HG03469 (cell line): ENCODE data around the gene CDH18.
"Not testable (repeated sequence)": the region's sequence is repeated elsewhere in the genome, so short reads cannot be mapped to it uniquely, and the experiment has no call there.

Source experiments
- ATAC-seq: cut with Tn5 transposase; IDR thresholded peaks from one replicate; pipeline ENCODE4 v1.9.1; 2021; ENCODE audit warnings: mild to moderate bottlenecking, moderate library complexity, moderate number of reproducible peaks; ENCODE audit not compliant: unreplicated experiment

The CDH18 gene

DNA sequence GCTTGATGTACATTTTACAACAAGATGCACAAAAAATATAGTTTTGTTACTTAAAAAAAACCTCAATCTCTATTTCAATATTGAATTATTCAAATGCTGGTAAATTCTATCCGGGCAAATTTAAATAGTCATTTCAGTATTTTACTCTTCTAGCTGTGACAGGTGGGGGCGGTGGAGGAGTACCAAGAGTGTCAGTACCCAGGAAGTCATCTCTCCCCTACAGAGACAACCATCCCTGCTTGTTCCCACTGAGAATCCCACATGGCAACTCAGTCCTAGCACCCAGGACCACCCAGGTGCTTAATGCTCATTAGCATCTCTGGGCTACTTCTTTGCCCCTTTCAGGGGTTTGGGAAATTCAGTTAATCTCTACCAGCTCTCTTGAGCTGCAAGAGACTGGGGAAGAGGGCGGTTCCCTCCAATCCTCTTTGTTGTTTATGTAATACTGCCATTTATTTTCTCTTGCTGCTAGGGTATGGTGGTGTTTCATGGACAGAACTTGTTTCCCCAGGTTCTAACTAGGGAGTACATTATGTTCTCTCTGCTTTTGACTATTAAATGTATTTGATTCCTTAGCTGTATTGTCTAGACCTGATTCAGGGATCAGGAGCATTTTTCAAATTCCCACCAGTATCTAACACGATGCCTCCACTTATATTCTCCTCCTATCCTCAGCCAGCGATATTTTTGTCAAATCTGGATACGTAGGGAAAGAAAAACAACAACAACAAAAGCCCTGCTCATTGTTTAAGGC, 122.5 kb downstream of the CDH18 start:
- no peak for ATAC-seq

DNA sequence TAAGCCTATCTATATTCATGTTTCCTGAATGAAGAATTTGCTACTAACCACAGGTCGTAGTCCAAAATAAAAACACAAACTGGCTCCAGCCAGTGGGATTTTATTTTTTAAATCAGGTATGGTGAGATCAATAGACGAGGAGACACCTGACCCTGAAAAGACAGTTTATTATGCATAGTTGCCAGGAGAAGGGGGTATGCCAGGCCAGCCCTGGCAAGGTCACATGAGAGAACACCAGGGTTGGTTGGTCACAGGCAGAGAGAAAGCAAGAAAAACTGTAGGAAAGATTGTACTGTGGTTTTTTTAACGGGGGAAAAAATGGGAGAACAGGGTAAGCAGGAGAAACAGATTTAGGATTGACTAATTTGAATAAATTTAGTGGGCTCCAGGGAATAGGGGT, 125.3 kb downstream of the CDH18 start:
- ATAC-seq: no peak

DNA sequence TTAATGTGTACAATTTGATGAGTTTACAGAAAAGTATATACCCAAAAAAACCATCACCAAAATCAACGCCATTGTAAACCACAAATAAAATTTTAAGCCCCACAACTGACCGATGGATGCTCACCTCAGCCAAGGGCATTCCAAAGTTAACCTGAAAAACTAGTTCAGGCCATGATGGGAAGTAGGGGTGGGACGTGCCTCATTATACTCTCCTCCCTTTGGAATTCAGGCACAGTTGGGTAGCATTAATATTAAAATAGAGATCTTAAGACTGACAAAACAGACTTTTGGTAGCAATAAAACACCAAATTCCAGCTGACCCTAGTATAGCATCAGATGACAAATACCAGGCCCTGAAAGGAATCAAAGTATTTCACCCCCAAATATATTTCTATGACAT, 129.0 kb downstream of the CDH18 start:
- no peak for ATAC-seq

DNA sequence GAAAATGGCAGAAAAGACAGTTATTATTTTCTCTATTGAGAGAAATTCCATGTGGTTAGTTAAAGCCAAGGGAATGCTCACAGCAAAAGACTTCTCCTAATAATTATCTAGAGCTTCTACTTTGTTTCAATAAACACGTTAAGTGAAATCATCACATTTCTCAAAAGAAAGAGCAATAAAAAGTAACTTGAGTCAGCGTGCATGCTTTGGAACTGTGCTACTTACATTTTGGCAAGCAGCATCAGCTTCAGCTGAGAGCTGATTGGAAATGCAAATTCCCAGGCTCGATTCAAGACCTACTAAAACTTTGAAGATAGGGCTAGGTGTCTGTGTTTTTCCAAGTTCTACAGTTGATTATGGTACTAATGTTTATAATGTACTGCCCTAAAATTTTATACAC, 132.1 kb downstream of the CDH18 start:
- ATAC-seq: no peak

DNA sequence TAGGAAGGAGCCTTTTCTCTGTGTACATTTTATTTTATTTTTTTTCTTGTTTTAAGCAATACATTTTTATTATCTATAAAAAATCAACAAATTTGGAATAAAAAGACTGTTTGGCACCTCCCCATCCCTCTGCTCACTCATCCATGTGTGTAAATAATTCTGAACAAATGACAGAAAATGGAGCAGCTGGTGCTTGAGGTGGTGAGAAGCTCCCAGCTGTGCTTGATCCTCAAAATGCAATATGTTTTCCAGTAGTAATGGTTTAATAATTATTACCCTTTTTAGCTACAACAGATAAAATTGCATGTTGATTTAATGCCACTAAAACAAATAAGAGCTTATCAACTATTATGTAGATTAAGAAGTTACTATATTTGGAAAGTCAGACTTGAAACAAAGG, 132.5 kb downstream of the CDH18 start:
- ATAC-seq: no peak

DNA sequence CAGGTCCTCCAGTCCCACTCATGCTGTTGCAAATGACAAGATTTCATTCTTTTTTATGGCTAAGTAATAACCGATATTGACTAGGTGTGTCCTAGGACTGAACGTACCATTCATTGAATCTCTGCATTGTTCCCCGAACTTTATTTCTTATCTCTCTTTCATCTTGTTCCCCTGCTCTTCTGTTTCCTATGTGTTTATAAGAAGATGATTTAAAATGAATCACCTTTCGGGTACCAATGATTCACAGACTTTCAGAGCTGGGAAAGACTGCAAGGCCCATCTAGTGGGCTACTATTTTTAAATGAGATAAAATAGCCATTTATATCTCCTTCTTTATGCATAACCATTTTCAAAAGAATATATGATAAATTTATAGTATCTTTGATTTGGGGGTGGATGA, 133.0 kb downstream of the CDH18 start:
- no peak for ATAC-seq

DNA sequence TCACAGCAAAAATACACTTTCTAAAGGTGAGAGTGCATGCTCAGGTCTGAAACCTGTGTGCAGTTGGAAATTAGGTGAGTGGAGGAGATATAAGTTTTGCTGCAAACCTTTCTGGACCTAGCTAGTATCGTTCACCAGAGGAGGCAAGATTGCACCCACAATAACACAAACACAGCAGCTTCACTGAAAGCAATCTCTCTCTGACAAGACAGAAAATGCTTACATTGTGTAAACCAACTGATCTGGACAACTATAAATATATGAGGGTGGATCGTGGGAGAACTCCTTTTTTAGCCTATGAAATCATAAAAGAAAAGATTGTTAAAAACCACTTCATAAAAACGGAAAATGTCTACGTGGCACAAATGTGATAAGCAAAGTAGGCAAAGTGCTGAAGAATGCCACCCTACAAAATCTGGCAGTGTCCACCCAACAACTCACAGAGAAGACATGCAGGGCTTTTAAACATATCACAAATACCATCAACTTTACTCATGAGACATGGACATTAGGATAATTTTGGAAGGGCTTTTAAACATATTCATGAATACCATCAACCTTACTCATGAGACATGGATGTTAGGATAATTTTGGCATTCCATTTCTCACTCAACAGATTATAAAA, 134.3 kb downstream of the CDH18 start:
- ATAC-seq: no peak

DNA sequence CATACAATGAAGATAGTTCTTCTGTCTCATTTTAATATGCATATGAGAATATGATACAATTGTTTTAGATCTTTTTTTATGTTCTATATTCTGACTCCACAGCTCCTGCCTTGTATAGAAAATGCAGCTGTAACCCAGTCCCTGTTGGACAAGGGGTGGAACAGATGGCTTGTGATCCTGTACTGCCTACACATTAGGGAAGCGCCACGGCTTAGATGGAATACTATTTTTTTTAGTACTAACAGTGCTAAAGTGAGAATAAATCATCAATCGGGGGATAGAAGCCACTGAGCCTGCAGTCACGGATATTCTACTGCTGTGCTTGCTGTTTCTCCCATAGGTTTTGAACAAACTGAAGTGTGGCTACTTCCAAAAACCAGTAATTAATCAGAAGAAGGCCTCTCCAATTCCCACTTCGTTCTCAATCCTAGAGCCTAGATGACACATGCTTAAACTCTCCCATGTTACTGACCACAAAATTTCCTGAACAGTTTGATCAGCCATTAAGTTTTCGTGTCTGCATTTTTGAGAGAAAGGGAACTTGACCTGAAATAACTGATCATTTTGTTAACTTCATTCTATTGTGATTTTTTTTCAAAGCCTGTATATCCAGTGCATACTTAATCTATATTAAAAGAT, 150.3 kb downstream of the CDH18 start:
- no peak for ATAC-seq

DNA sequence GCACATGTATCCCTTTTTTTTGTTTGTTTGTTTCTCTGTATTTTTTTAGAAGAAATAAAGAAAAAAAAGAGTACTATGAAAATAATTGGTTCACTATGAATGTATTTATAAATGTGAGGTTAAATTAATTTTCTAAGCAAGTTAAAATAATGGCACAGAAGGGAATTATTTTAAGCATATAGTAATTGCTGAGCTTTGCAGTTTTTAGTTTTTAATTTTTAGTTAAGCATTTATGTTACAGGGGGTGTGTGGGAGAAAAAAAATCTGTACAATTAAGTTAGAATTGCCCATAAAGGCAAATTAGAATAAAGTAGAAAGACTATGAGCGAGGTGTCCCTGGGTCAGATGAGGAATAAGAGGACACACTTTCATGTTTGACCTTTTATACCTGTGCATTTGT, 152.6 kb downstream of the CDH18 start:
- no peak for ATAC-seq

DNA sequence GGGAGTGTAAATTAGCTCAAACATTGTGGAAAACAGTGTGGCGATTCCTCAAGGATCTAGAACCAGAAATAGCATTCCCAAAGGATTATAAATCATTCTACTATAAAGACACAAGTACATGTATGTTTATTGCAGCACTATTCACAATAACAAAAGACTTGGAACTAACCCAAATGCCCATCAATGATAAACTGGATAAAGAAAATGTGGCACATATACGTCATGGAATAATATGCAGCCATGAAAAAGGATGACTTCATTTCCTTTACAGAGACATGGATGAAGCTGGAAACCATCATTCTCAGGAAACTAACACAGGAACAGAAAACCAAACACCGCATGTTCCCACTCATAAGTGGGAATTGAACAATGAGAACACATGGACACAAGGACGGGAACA, 175.3 kb downstream of the CDH18 start:
- ATAC-seq: not testable (repeated sequence)

DNA sequence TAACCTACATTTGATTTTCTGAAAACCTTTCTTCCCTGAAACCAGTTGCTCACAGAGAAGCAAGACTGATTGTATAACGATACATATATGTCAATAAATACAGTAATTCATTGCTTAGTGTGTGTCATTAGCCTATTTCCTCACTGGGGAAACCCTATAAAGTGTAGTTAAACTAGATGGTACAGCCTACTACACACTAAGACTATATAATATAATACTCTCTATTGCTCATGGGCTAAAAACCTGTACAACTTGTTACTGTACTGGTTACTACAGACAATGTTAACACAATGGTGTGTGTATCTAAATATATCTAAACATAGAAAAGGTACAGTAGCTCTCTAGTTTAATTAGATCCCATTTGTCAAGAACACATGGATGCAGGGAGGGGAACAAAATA, 181.2 kb downstream of the CDH18 start:
- no peak for ATAC-seq

DNA sequence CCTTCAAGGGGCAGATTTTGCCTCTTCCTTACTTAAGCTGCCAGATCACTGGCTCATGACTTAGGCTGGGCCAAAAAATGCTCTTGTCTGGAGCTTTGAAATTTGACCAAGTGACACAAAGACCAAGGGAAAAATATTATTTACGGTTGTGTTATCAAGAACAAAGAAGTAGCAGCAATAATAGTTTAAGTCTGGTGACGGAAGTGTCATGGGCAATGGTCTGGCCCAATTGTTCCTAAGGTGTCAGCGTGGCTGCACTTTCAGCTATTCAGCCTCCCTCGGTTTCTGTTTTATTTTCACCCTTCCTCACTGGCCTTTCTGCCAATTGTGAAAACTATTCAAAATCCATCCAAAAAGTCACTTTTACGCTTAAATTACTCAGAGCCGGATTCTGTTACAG, 185.3 kb downstream of the CDH18 start:
- no peak for ATAC-seq

DNA sequence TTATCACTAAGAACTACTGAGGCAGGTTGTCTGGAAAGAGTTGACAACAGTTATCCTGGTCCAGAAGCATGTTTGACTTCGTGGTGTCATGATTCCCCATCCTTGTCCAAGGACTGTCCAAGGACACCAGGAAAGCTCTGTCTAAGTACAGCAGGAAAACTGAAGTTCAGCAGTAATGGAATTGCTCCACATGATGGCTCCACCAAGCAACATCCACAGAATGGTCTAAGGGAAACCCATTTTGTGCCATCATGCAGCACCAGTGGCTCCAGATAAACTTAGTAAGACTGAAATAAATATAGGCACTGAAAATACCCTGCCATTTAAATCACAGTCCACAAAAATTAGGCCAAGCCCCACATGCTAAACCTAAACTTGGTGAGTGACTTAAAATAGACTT, 192.8 kb downstream of the CDH18 start:
- no peak for ATAC-seq

DNA sequence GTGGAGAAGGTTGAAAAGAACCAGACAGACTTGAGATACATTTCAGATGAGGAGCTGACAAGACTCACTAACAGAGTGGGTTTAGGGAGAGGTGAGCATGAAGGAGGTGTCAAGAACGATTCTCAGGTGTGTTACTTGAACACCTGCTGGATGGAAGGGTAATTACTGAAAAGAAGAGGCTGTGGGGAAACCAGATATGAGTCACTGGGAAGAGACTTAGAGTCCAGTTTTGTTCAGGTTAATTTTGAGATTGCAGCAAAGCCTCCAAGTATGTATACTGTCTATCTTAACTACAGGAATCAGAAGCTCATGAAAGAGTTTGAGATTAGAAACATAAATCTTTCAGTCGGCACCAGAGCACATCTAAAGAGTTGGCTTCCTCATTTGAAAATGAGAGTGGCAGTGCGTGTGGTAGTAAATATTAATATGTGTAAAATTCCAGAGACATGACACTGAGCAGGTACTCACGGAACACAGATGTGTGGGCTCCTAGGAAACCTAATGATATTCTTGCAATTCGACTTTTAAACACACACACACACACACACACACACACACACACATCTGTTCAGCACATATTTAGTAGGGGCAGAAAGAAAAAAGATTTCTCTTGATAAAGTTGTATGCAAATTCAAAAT, 197.1 kb downstream of the CDH18 start:
- no peak for ATAC-seq

DNA sequence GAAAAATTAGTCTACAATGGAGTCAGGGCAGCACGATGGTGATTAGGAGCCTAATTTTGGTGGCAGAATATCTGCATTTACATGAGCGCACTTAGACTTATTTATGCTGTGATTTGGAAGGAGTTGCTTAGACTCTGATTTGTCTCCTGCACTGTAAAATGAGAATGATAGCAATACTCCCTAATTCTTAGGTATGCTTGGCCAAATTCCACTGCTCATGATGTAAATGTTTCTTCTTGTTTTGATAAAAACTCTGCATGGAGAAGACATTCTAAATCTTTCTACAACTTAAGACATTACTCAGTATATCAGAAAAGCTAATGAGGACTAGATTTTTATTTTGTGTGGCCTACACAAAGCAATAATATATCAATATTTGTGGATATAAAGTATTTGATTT, 205.4 kb downstream of the CDH18 start:
- no peak for ATAC-seq

DNA sequence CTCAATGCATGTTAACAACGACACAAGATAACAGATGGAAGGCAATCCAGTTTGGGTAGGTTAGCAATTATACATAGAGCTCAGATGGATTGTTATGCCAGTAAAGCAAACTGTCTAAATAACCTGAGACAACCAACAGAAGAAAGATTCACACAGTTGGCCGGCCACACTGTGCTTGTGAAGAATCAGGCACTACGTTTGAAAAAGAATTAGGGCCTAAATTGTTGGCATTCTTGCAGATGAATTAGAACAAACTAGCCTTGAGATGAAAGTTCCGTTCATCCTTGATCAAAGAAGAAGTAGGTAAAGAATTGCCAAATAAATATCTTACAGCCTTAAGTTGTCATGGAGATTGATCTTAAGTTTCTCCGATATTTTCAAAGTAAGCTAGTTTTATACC, 210.6 kb downstream of the CDH18 start:
- no peak for ATAC-seq

DNA sequence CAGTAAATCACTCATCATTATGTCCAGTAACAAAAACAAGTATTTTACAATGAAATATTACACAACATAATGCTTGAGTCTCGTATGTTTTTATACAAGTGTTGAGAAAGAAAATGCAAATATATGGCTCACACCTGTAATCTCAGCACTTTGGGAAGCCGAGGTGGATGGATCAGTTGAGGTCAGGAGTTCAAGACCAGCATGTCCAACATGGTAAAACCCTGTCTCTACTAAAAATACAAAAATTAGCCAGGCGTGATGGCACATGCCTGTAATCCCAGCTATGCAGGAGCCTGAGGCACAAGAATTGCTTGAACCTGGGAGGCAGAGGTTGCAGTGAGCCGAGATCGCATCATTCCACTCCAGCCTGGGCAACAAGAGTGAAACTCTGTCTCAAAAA, 211.1 kb downstream of the CDH18 start:
- not testable (repeated sequence) for ATAC-seq

DNA sequence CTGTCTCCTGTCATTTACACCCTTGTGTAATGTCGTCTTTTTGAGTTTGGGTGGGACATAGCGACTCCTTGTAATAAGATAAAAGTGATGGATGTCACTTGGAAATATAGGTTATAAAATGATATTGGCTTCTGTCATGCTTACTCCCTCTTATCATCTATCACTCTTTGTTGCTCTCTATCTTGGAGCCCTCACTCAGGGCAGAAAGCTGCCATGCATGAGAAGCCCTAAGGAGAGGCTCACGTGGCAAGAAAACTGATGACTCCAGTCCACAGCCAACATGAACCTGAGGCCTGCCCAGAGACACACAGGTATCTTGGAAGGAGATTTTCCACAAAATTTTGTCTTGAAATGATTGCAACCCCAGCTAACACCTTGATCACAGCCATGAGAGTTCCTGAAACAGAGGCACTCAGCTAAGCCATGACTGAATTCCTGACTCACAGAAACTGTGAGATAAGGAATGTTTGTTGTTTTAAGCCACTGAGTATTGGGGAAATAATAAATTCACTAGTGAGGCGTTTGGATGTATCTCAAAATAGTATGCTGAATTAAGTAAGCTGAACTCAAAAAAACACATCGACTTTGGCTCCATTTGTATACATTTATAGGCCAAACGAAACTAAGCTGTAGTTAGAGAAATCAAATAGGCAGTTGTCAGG, 216.7 kb downstream of the CDH18 start:
- no peak for ATAC-seq

DNA sequence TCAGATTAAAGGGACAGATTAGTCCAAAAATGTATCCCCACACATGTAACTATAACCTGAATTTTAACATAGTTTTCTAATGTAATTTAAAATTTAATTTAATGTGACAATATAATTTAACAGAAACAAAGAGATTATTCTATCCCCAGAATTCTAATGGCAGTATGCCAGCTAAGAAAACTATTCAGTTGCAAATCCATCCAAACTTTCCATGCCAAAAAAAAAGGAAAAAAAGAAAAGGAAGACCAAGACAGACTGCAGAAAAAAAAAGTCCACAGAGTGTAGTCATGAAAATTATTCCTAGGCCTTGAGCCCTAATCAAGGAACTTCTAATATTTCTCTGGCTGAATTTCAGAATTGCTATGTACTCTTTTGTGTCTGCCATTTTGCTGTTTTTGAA, 217.6 kb downstream of the CDH18 start:
- no peak for ATAC-seq

DNA sequence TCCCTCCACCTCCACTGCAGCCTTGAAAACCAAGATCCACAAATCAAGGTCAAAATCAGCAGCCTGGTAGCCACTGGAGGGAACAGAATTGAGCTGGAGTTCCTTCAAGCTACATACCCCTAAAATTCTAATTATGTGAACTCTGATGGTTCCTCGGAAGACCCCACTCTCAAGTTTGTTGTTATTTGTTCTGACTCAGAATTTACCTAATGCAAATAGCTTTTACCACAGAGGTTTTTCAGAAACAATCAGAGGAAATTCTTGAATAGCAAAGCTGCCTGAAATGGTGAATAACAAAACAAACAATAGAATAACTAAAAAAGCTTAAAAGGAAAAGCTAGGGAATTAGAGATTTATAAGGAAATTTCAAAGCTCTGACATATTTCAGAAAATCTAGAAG, 220.0 kb downstream of the CDH18 start:
- ATAC-seq: no peak

DNA sequence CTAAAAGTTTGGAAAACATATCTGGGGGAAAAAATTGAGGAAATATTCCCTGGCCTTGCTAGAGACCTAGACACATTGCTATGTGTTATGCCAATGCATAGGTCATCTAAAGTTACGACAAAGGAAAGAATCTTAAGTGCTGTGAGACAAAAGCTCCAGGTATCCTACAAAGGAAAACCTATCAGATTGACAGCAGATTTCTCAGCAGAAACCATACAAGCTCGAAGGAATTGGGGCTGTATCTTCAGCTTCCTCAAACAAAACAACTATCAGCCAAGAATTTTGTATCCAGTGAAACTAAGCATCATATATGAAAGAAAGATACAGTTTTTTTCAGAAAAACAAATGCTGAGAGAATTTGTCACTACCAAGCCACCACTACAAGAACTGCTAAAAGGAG, 234.4 kb downstream of the CDH18 start:
- ATAC-seq: no peak
